Mucosa of descending colon (tissue), 3 donors: Measurements from ENCODE around the gene SCRN1. TPM values are rescaled to one million over a fixed set of nuclear protein-coding genes. Genes with fewer than 3 reads are reported as not detected.

Experiments used
- ATAC-seq: fragments of 200-7000 bp; cut with Tn5 transposase; one replicate; pipeline ENCODE4 v1.9.1; 2020; ENCODE audit warnings: mild to moderate bottlenecking, moderate library complexity
- DNase-seq, 3 donors: peaks; one replicate each; pipeline ENCODE4 v3.0.0-alpha.2; 2020
- H3K36me3 ChIP-seq: fragments of 200-600 bp; one replicate; pipeline ENCODE4 v1.8.0; 2021; ENCODE audit warnings: low read depth, mild to moderate bottlenecking
- H3K4me1 ChIP-seq: fragments of 200-600 bp; one replicate; pipeline ENCODE4 v1.8.0; 2021; ENCODE audit warnings: low read depth, mild to moderate bottlenecking
- H3K4me3 ChIP-seq: fragments of 200-600 bp; one replicate; pipeline ENCODE4 v1.8.0; 2021; ENCODE audit warnings: mild to moderate bottlenecking
- H3K9me3 ChIP-seq: fragments of 200-600 bp; one replicate; pipeline ENCODE4 v1.8.0; 2021; ENCODE audit warnings: mild to moderate bottlenecking
- CTCF ChIP-seq: fragments of 200-600 bp; IDR thresholded peaks from one replicate; pipeline ENCODE4 v1.8.0; 2022; ENCODE audit warnings: antibody characterized with exemption, mild to moderate bottlenecking
- intact Hi-C, 2 donors: fragments of 100-400 bp; cut with DNase I in 1 of 2; cut with micrococcal nuclease in 1 of 2; formaldehyde crosslinking; loops; one replicate each; pipeline versions ENCODE4 v1.11.0 to v1.11.1; 2022; cut with DNase I, micrococcal nuclease
- total RNA-seq, 3 donors: library from RNA; stranded (reverse); fragmentation: NEBNext Ultra II Directional in 2 of 3; extraction: Animal tissue kit (Norgen Biotek cat#: 25700) in 2 of 3; gene quantifications; one replicate each; pipeline versions ENCODE4 v1.2.1 to v1.2.4, GENCODE V29; 2021 to 2023
- donor health status: DM: no; HTN: no; CAD: no; lungs with moderate emphysema.
- donor health status: DM: no; HTN: no; CAD: no.
- donor health status: DM: no; HTN: yes; CAD: no.

The SCRN1 gene
- total RNA-seq, 3 donors from 2014 or later = 6.4 to 60.2 (median 11.2) TPM

- no peak for DNase-seq
- Histone ChIP-seq H3K4me3 (no peak overlapping the region), H3K36me3 (no peaks in the 10 kb centered on the region), H3K9me3 (peaks cover 1% of the 10 kb centered on the region), H3K4me1 (no peaks in the 10 kb centered on the region)
- intact Hi-C loops = no loop called here
- TF ChIP-seq CTCF = no peak
- no peak for ATAC-seq
Observed at GRCh38 chr7:29900745-29901144, 88.9 kb downstream of the SCRN1 start.

GRCh38 chr7:29898301-29898700 is 91.3 kb downstream of the SCRN1 start:
- intact Hi-C loops = no loop called here
- ATAC-seq (no peak), DNase-seq (no peak)
- Histone ChIP-seq H3K4me1 (no peaks in the 10 kb centered on the region), H3K9me3 (no peaks in the 10 kb centered on the region), H3K4me3 (no peak overlapping the region), H3K36me3 (no peaks in the 10 kb centered on the region)
- no peak for TF ChIP-seq CTCF

GRCh38 chr7:29896685-29897411 is 92.8 kb downstream of the SCRN1 start:
- H3K9me3 ChIP-seq = no peaks in the 10 kb centered on the region
- TF ChIP-seq CTCF = no peak
- no peak for DNase-seq
- H3K4me1 ChIP-seq = no peaks in the 10 kb centered on the region
- no peak overlapping the region for H3K4me3 ChIP-seq
- H3K36me3 ChIP-seq = no peaks in the 10 kb centered on the region
- ATAC-seq = no peak
- intact Hi-C loops = no loop called here

- H3K4me3 ChIP-seq = no peak overlapping the region
- ATAC-seq (no peak), DNase-seq (no peak)
- no peaks in the 10 kb centered on the region for H3K4me1 ChIP-seq
- intact Hi-C loops = no loop called here
- no peak for TF ChIP-seq CTCF
- no peaks in the 10 kb centered on the region for H3K36me3 ChIP-seq
- no peaks in the 10 kb centered on the region for H3K9me3 ChIP-seq
Observed at GRCh38 chr7:29895559-29895958, 94.0 kb downstream of the SCRN1 start.

- intact Hi-C loops = no loop called here
- no peak for DNase-seq
- no peak for ATAC-seq
Observed at GRCh38 chr7:29894256-29894655, 95.3 kb downstream of the SCRN1 start.

More at GRCh38 chr7:29894256-29894655, 95.3 kb downstream of the SCRN1 start:
- H3K36me3 ChIP-seq = no peaks in the 10 kb centered on the region
- no peak for TF ChIP-seq CTCF
- no peaks in the 10 kb centered on the region for H3K4me1 ChIP-seq
- no peak overlapping the region for H3K4me3 ChIP-seq
- no peaks in the 10 kb centered on the region for H3K9me3 ChIP-seq
